Measurements from ENCODE around the gene SLFN5. TPM values are rescaled to one million over a fixed set of nuclear protein-coding genes. Genes with fewer than 3 reads are reported as not detected.

The SLFN5 gene
- total and polyA plus RNA-seq, 8 donors = 0.58 to 59.5 (median 10.9) TPM

GRCh38 chr17:35236821-35237220 is 6.1 kb upstream of the SLFN5 start:
- WGBS, 5 donors = 70 to 91% (median 79%) methylated on average over 5 of the region's 5 CpGs
- H3K4me3 ChIP-seq = no peak overlapping the region
- no peaks in the 10 kb centered on the region for H3K9me3 ChIP-seq
- intact Hi-C loops (cut with DNase I; ENCODE audit: low total_unique reads) = no loop called here
- TF ChIP-seq EP300 (IDR thresholded peaks at IDR 0.05) (no peak), CTCF (IDR thresholded peaks at IDR 0.05) (no peak), POLR2AphosphoS5 (IDR thresholded peaks at IDR 0.05) (no peak), POLR2A (IDR thresholded peaks at IDR 0.05) (no peak)
- no peaks in the 10 kb centered on the region for H3K27me3 ChIP-seq
- H3K36me3 ChIP-seq = no peaks in the 10 kb centered on the region
- no peak overlapping the region for H3K27ac ChIP-seq
- DNase-seq = no peak
- H3K4me1 ChIP-seq = peaks cover 3 to 15% (median 8%) of the 10 kb centered on the region in 4 donors

DNA sequence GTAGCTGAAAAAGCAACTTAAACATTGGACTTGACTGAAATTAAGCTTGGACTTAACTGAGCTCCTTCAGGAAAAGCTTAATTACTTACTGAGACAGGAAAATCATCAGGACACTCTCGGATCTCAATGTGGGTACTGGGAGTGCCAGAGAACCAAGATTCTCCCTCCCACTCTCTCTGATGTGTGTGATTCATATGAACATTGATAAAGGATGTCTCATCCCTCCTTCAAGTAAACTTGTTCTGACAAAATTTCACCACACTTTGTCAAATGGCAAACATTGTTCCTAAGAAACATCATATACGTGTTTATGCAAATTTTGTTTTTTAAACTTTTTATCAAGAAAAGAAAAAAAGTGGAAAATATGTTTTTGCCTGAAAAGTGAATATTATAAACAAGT is 4.1 kb upstream of the SLFN5 start:
- Histone ChIP-seq H3K9me3 (no peaks in the 10 kb centered on the region), H3K36me3 (no peaks in the 10 kb centered on the region), H3K4me1 (peaks cover 6 to 24% (median 14%) of the 10 kb centered on the region in 4 donors), H3K4me3 (no peak overlapping the region), H3K27me3 (no peaks in the 10 kb centered on the region), H3K27ac (no peak overlapping the region)
- 58 to 79% (median 66%) methylated on average over 2 of the region's 2 CpGs for WGBS, 5 donors
- no peak for TF ChIP-seq CTCF (IDR thresholded peaks at IDR 0.05)
- no peak for TF ChIP-seq POLR2A (IDR thresholded peaks at IDR 0.05)
- no peak for TF ChIP-seq POLR2AphosphoS5 (IDR thresholded peaks at IDR 0.05)
- no peak for TF ChIP-seq EP300 (IDR thresholded peaks at IDR 0.05)
- intact Hi-C loops (cut with DNase I; ENCODE audit: low total_unique reads) = no loop called here
- DNase-seq = no peak

DNA sequence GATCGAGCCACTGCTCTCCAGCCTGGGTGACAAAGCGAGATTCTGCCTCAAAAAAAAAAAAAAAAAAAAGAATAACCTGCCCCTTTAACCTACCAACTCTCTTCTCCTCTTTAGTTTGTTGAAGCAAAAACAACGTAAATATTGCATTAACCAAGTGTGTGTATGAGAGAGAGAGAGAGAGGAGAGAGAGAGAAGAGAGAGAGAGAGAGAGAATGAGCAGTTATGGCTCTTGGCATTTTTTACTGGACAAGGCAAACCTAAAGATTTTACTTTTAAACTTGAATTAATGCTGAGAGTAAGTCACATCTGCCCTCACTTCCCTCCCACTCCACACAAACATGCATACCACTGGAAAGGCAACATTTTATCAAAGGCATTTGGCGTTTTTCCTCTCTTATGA is 3.0 kb upstream of the SLFN5 start:
- DNase-seq = no peak
- intact Hi-C loops (cut with DNase I; ENCODE audit: low total_unique reads) = no loop called here
- H3K27me3 ChIP-seq = no peaks in the 10 kb centered on the region
- H3K9me3 ChIP-seq = no peaks in the 10 kb centered on the region
- no peak overlapping the region for H3K27ac ChIP-seq
- H3K4me3 ChIP-seq = no peak overlapping the region
- H3K36me3 ChIP-seq = no peaks in the 10 kb centered on the region
- TF ChIP-seq POLR2AphosphoS5 (IDR thresholded peaks at IDR 0.05) (no peak), CTCF (IDR thresholded peaks at IDR 0.05) (no peak), EP300 (IDR thresholded peaks at IDR 0.05) (no peak), POLR2A (IDR thresholded peaks at IDR 0.05) (no peak)
- peaks cover 15 to 34% (median 24%) of the 10 kb centered on the region in 4 donors for H3K4me1 ChIP-seq
- WGBS, 5 donors = 58 to 70% (median 64%) methylated on average over 4 of the region's 4 CpGs

DNA sequence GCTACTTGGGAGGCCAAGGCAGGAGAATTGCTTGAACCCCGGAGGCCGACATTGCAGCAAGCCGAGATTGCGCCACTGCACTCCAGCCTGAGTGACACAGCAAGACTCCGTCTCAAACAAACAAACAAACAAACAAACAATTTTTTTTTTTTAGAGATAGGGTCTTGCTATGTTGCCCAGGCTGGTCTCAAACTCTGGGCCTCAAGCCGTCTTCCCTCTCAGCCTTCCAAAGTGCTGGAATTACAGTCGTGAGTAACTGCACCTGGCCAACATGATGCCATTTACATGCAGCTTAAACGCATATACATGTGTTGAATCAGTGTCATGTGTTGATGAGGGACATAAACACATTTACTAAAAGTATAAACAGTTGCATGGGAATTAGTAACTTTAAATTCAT is 2.0 kb upstream of the SLFN5 start:
- Histone ChIP-seq H3K27ac (no peak overlapping the region), H3K36me3 (no peaks in the 10 kb centered on the region), H3K4me3 (peak overlapping the region in 1 of 4 donors; percentile 92), H3K27me3 (no peaks in the 10 kb centered on the region), H3K9me3 (no peaks in the 10 kb centered on the region), H3K4me1 (peaks cover 23 to 45% (median 29%) of the 10 kb centered on the region in 4 donors)
- WGBS, 5 donors = 92 to 97% (median 95%) methylated on average over 8 of the region's 8 CpGs
- DNase-seq = no peak
- intact Hi-C loops (cut with DNase I; ENCODE audit: low total_unique reads) = no loop called here
- TF ChIP-seq CTCF (IDR thresholded peaks at IDR 0.05) = no peak
- TF ChIP-seq POLR2AphosphoS5 (IDR thresholded peaks at IDR 0.05) = no peak
- no peak for TF ChIP-seq POLR2A (IDR thresholded peaks at IDR 0.05)
- no peak for TF ChIP-seq EP300 (IDR thresholded peaks at IDR 0.05)

All from stomach (tissue), 9 donors.